DND-41 (cell line): ENCODE results near the gene SHD.
"Not testable (repeated sequence)": the region's sequence is repeated elsewhere in the genome, so short reads cannot be mapped to it uniquely, and the experiment has no call there.

Source experiments
- EZH2 ChIP-seq: IDR thresholded peaks from 3 replicates; pipeline ENCODE4 v1.6.1; 2012; ENCODE audit warnings: borderline replicate concordance, low read depth, mild to moderate bottlenecking, moderate library complexity, low read length, inconsistent platforms; ENCODE audit not compliant: severe bottlenecking
- TF ChIP-seq, protein P1 (sequence below): IDR thresholded peaks from 2 replicates; pipeline ENCODE4 v1.5.1; 2012; ENCODE audit warnings: borderline replicate concordance, low read length, moderate library complexity, mild to moderate bottlenecking; ENCODE audit not compliant: poor library complexity, severe bottlenecking; ENCODE audit errors: extremely low read depth

DNA sequence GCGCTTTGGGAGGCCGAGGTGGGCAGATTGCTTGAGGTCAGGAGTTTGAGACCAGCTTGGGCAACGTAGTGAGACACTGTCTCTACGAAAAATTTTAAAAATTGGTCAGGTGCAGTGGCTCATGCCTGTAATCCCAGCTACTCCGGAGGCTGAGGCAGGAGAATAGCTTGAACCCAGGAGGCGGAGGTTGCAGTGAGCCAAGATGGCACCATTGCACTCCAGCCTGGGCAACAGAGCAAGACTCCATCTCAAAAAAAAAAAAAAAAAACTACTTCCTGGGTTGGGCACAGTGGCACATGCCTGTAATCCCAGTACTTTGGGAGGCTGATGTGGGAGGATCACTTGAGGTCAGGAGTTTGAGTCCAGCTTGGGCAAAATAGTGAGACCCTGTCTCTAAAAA lies 47.5 kb upstream of the SHD start:
- TF ChIP-seq EZH2: not testable (repeated sequence)
- TF ChIP-seq, protein P1, sequence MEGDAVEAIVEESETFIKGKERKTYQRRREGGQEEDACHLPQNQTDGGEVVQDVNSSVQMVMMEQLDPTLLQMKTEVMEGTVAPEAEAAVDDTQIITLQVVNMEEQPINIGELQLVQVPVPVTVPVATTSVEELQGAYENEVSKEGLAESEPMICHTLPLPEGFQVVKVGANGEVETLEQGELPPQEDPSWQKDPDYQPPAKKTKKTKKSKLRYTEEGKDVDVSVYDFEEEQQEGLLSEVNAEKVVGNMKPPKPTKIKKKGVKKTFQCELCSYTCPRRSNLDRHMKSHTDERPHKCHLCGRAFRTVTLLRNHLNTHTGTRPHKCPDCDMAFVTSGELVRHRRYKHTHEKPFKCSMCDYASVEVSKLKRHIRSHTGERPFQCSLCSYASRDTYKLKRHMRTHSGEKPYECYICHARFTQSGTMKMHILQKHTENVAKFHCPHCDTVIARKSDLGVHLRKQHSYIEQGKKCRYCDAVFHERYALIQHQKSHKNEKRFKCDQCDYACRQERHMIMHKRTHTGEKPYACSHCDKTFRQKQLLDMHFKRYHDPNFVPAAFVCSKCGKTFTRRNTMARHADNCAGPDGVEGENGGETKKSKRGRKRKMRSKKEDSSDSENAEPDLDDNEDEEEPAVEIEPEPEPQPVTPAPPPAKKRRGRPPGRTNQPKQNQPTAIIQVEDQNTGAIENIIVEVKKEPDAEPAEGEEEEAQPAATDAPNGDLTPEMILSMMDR: not testable (repeated sequence)
